SK-N-SH treated with all-trans-retinoic acid at 6 μM for 48 hours (cell line): ENCODE results near the gene LRFN2.

ENCODE experiments used
- ARNTL ChIP-seq: fragments of 450-650 bp; formaldehyde crosslinking; IDR thresholded peaks from 2 replicates; pipeline ENCODE4 v1.5.0; 2020; ENCODE audit warnings: low read depth, mild to moderate bottlenecking, moderate library complexity, borderline replicate concordance
- CREB5 ChIP-seq: fragments of 250-450 bp; sonication (Bioruptor Pico); IDR thresholded peaks from 2 replicates; pipeline ENCODE4 v1.5.1; 2020; ENCODE audit warnings: low read depth, mild to moderate bottlenecking, moderate library complexity
- ESRRG ChIP-seq: fragments of 250-450 bp; sonication (Bioruptor Pico); IDR thresholded peaks from 2 replicates; pipeline ENCODE4 v1.6.1; 2021; ENCODE audit warnings: mild to moderate bottlenecking
- ISL1 ChIP-seq: fragments of 250-450 bp; sonication (Bioruptor Pico); IDR thresholded peaks from 2 replicates; pipeline ENCODE4 v2.1.2; 2022; ENCODE audit warnings: mild to moderate bottlenecking, moderate library complexity
- PATZ1 ChIP-seq: fragments of 250-450 bp; sonication (Bioruptor Pico); IDR thresholded peaks from 2 replicates; pipeline ENCODE4 v1.8.0; 2020; ENCODE audit warnings: mild to moderate bottlenecking, moderate library complexity, borderline replicate concordance
- POU6F1 ChIP-seq: fragments of 250-450 bp; sonication (Bioruptor Pico); IDR thresholded peaks from 2 replicates; pipeline ENCODE4 v1.8.0; 2021; ENCODE audit warnings: low read depth, mild to moderate bottlenecking, moderate library complexity, borderline replicate concordance
- RARB ChIP-seq: fragments of 250-450 bp; sonication (Bioruptor Pico); IDR thresholded peaks from 2 replicates; pipeline ENCODE4 v1.8.0; 2021; ENCODE audit warnings: mild to moderate bottlenecking, moderate library complexity
- TCF4 ChIP-seq: fragments of 250-450 bp; sonication (Bioruptor Pico); IDR thresholded peaks from 2 replicates; pipeline ENCODE4 v1.8.0; 2021; ENCODE audit warnings: mild to moderate bottlenecking, moderate library complexity, borderline replicate concordance
- TOX ChIP-seq: fragments of 250-450 bp; sonication (Bioruptor Pico); IDR thresholded peaks from 2 replicates; pipeline ENCODE4 v1.8.0; 2021; ENCODE audit warnings: mild to moderate bottlenecking, moderate library complexity, borderline replicate concordance

GRCh38 chr6:40489798-40490197 is 97.4 kb downstream of the LRFN2 start:
- TF ChIP-seq ESRRG (no peak), CREB5 (CRISPR knock-in tag) (no peak), TOX (CRISPR knock-in tag) (no peak), TCF4 (CRISPR knock-in tag) (no peak), ARNTL (CRISPR knock-in tag) (no peak), RARB (CRISPR knock-in tag) (no peak), PATZ1 (CRISPR knock-in tag) (no peak), ISL1 (no peak), POU6F1 (CRISPR knock-in tag) (no peak)
